ENCODE measurements around the gene RUBCN. TPM values are rescaled to one million over a fixed set of nuclear protein-coding genes. Genes with fewer than 3 reads are reported as not detected.
A peak's percentile ranks its signal among the peaks of the same experiment; 100 is the strongest.
"Not testable (repeated sequence)": the region's sequence is repeated elsewhere in the genome, so short reads cannot be mapped to it uniquely, and the experiment has no call there.

RUBCN gene
- total RNA-seq, 1 donor from 2014 or later: 10.6 TPM

DNA sequence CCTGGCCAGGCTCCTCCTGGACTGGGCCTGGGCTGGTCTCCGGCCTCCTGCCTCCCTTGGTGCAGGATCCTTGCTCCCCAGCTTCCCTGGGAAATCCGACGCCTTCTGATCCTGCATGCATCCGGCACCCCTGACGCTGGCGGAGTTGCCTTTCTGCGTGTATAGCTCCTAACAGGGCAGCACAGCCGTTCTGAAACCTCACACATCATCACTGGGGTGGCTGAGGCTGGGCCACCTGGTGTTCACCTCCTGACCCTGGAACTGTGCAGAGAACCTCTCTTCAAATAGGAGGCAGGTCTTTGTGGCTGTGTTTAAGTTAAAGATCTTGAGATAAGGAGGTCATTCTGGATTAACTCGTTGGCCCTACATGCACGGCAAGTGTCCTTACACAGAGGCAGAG lies 77.6 kb downstream of the RUBCN start:
- not testable (repeated sequence) for DNase-seq (ENCODE audit: low read depth, low spot score)

DNA sequence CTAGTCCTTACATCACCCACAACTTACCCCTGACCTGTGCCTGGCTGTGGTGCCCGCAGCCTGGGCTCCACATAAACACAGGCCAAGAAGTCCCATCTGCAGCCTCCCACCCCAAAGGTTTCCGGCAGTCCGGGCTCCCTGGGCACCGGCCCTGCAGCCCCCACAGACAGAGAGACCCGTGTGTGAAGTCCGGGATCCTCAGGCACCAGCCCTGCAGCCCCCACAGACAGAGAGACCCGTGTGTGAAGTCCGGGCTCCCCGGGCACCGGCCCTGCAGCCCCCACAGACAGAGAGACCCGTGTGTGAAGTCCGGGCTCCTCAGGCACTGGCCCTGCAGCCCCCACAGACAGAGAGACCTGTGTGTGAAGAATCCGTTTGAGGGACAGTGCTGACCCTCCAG lies 78.0 kb downstream of the RUBCN start:
- DNase-seq (ENCODE audit: low read depth, low spot score): not testable (repeated sequence)

DNA sequence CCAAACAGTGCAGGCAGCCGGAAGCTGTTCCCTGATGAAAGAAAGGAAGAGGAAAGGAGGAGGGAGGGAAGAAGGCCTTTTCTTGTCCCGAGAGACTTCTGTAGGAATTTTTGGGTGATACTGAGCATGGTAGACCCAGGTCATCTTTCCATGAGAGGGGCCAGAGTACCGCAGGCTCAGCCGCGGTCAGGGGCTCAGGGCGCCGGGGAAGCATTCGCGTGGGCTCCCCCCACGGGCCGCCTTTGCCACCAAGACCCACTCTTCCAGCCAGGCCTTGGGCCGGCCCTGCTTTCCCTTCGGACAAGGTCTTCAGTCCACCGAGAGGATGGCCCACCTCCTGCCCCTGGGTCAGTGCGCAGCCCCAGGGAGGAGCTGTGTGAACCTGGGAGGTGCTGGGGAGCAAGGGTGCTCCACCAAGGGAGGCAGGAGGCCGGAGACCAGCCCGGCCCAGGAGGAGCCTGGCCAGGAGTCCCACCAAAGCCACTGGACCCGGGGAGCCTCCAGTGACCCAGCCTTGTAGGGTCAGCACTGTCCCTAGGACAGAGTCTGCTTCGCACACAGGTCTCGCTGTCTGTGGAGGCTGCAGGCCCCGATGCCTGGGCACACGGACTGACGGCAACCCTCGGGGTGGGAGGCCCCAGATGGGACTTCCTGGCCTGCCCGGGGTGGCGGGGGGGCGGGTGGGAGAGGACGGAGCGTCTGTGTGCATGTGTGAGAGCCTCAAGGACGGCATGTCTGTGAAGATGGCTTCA lies 79.0 kb downstream of the RUBCN start:
- not testable (repeated sequence) for DNase-seq (ENCODE audit: low read depth, low spot score)

DNA sequence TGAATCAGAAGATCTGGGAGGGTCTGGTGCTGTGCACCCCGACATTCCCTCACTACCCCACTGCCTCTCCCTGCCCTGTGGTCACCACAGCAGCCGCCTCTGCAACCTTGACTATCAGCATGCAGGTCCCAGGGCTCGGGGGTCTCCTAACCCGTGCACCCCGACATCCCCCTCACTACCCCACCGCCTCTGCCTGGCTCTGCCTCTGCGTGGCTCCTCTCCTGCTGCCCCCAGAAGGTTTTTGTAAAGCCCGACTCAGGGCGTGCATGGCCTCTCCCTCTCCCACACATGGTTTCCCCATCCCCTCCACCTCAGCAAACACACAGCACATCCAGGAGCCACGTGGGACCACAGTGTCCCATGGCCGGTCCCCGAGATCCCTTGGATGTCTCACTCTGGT lies 79.7 kb downstream of the RUBCN start:
- DNase-seq (ENCODE audit: low read depth, low spot score): not testable (repeated sequence)

DNA sequence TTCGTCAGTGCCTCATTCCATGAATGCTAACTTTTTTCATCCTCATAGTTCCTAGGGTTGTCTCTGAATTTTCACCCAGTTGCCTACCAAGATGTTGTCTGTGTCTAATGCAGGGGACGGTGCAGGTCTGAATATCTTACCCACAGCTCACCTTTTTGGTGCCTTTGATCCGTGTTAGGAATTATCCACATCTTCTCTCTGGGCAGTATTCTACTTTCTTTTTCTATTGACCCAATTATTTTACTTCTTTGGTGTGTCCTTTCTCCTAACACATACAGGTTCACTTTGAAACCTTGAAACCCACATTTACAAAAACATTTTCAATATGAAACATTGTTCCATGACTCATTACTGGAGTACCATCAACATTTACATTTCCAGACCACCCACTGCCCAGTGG lies 80.6 kb downstream of the RUBCN start:
- not testable (repeated sequence) for DNase-seq (ENCODE audit: low read depth, low spot score)

DNA sequence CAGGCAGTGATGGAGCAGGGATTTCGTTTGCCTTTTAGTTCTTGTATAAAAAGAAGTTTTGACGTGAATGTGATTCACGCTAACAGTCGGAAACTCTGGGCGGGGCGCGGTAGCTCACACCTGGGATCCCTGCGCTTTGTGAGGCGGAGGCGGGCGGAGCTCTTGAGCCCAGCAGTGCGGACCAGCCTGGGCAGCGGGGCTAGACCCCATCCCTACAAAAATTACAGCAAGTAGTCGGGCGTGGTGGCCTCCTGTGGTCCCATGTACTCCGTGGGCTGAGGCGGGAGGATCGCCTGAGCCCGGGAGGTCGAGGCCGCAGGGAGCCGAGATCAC lies 81.7 kb downstream of the RUBCN start:
- DNase-seq (ENCODE audit: low read depth, low spot score): not testable (repeated sequence)

DNA sequence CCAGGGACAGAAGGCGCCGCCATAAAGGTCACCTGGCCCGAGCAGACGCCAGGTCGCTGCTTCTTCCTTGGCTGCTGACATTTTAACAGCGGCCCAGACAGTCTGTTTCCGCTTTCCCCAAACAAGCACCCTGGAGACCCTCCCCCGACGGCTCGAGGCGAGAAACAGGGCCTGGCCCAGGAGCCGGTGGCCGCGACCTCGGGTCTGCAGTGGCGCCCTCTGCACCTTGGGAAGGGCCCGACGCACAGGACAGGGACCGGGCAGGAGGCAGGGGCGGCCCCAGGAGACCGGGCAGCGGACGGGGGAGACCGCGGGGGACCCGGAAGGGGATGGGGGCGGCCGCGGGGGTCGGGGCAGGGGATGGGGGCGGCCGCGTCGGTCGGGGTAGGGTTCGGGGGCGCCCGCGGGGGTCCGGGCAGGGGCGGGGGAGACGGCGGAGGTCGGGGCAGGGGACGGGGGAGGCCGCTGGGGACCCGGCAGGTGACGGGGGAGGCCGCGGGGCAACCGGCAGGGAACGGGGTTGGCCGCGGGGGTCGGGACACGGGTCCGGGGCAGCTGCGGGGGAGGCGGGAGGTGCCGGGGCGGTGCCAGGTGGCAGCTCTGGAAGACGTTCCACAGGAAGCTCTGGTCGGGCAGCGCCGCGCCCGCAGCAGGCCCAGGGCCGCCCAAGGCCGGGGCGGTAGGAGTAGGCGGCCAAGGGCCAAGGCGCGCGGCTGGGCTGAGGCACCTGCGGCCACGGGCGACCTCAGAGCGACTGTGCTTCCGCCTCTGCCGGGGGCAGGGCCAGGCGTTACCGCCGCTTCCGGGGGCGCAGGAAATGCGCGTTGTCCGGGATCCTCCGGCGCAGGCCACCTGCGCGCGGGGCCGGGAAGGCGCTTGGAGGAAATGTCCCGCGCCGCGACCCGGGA lies 82.4 kb downstream of the RUBCN start:
- not testable (repeated sequence) for DNase-seq (ENCODE audit: low read depth, low spot score)

DNA sequence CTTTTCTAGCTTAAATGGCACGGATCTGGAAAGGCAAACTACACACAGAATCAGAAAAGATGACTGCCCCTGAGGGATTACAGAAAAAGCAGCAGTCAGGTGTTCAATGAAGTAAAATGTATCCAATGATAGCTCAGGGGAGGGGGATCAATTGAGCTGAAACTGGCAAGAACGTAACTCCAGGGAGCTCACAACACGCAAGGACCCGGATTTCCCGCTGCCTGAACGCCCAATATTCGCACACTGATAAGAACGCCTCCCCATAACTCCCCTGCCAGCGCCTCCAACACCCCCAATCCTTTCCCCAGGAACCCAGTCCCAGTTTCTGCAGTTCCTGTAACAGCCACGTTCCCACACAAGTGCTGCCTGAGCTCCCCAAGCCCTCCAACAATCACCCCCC lies 83.8 kb downstream of the RUBCN start:
- not testable (repeated sequence) for DNase-seq (ENCODE audit: low read depth, low spot score)

DNA sequence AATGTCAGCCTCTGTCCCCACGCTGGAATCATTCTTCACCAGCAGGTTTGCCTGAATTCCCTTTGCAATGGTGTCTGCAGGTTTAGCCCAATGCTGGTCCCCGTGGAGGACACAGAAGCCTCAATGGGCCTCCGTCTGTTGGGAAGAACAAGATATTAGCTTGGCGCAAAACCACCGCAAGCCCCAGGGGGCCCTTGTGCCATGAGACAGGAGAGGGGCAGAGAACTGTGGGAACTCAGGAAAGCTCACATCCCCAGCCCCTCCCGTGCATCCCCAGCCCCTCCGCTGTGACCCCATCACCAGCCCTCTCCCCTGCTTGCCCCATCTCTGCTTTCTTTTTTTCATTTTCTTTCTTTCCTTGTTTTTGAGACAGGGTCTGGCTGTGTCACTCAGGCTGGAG lies 89.1 kb downstream of the RUBCN start:
- DNase-seq (ENCODE audit: low read depth, low spot score): not testable (repeated sequence)

DNA sequence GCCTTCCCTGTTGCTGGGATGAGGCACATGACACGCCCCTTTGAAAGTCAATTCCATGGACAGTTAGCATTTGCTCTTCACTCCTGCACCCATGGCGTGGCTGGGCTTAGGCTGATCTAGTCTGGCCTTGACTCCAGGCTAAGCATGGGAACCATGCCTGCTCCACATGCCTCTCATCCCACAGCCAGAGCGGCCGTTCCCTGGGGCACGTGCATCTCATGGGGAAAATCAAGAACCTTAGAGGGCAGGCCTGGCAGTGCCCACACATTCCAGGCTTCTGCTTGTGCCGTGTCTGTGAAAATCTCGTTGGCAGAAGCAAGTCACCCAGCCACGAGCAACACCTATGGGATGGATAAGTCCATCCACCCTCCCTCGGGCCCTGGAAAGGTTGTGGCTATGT lies 89.5 kb downstream of the RUBCN start:
- DNase-seq (ENCODE audit: low read depth, low spot score): not testable (repeated sequence)

DNA sequence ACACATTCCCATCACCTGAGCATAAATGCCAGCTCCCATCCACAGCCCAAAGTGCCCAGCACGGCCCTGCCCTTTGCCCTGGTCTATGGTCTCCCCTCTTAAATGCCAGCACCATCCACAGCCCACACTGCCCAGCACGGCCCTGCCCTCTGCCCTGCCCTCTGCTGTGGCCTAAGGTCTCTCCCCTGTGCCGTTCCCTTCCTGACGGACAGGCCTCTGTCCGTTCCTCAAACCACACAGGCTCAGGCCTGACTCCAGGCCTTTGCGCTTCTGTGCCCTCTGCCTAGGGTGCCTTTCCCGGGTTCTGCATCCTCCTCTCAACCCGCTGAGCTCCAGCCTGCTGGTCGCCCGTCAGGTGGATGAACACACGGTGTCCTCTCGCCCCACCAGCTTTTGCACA lies 90.4 kb downstream of the RUBCN start:
- not testable (repeated sequence) for DNase-seq (ENCODE audit: low read depth, low spot score)

DNA sequence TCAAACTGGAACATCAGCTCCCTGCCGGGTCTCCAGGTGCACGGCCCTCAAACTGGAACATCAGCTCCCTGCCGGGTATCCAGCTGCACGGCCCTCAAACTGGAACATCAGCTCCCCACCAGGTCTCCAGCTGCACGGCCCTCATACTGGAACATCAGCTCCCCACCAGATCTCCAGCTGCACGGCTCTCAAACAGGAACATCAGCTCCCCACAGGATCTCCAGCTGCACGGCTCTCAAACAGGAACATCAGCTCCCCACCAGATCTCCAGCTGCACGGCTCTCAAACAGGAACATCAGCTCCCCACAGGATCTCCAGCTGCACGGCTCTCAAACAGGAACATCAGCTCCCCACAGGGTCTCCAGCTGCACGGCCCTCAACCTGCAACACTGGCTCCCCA lies 99.1 kb downstream of the RUBCN start:
- DNase-seq (ENCODE audit: low read depth, low spot score): not testable (repeated sequence)

DNA sequence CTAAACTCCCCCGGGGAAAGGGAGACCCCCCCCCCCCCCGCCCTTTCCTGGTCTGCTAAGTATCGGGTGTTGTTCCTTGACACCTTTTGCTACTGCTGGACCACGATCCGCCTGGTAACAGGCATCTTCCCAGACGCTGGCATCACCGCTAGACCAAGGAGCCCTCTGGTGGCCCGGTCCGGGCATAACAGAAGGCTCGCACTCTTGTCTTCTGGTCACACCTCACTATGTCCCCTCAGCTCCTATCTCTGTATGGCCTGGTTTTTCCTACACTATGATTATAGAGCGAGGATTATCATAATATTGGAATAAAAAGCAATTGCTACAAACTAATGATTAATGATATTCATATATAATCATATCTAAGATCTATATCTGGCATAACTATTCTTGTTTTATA lies 104.7 kb downstream of the RUBCN start:
- not testable (repeated sequence) for DNase-seq (ENCODE audit: low read depth, low spot score)

DNA sequence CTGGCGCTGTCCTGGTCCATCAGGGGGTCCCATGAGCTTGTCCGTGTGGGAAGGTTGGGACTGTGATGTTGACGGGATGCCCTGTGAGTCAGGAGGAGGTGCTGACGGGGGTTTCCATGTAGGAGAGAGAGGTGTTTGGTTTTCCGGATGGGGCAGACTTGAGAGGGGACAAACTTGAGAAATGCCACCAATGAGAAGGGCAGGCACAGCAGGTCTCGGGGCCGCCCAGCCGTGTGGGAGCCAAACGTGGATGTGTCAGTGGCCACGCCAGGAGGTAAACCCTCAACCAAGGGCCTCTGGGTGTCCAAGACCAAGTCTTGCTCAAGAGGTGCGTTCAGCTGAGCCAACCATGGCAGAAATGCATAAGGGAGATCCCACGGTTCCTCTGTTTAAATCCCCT lies 105.9 kb downstream of the RUBCN start:
- not testable (repeated sequence) for DNase-seq (ENCODE audit: low read depth, low spot score)

DNA sequence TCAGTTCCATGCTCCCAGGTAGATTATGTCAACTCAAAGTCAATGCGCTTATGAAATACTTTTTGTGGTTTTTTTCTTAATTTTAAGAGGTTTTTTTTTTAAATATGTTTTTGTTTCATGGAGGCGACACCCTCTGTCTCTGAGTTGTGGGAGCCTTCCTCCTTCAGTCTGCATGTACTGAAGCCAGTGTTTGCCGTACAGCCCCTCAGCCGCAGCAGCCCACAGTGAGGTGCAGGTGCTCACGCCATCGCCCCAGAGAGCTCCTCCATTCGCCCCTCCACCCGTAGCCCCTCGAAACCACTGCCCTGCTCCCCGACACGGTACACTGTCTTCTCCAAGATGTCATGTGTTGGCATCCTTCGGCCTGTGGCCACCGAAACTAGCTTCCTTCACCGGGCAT lies 107.4 kb downstream of the RUBCN start:
- not testable (repeated sequence) for DNase-seq (ENCODE audit: low read depth, low spot score)

DNA sequence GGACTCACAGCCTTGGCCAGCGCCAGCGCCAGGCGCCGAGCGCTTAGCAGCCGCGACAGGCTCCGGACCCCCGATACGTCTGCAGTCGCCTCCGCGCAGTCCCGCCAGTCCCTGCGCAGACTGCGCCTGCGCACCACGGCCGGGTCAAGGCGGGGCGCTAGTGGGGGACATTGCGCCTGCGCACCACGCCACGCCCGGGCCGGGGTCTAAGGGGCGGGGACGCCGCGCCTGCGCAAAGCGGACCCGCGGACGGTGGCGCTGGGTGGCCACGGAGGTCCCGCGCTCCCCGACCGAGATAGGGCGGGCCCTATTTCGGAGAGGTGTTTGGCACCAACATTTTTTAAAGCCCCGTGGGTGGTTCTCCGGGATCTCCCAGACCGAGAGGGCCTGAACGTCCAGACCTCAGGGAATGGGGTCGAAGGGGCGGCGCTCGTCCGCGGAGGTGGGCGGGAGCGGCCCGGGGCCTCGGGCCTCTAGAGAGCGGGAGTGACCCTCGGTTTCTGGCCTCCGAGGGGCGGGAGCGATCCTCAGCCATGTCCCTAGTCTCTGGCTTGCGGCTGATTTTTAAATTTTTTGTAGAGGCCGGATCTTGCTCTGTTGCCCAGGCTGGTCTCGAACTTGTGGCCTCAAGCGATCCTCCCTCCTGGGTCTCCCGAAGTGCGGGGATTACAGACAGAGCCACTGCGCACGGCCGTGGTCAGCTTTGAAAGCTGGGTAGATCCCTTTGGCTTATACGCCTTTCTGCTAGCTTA lies 108.8 kb downstream of the RUBCN start:
- peak; percentile 7 for DNase-seq (ENCODE audit: low read depth, low spot score)

DNA sequence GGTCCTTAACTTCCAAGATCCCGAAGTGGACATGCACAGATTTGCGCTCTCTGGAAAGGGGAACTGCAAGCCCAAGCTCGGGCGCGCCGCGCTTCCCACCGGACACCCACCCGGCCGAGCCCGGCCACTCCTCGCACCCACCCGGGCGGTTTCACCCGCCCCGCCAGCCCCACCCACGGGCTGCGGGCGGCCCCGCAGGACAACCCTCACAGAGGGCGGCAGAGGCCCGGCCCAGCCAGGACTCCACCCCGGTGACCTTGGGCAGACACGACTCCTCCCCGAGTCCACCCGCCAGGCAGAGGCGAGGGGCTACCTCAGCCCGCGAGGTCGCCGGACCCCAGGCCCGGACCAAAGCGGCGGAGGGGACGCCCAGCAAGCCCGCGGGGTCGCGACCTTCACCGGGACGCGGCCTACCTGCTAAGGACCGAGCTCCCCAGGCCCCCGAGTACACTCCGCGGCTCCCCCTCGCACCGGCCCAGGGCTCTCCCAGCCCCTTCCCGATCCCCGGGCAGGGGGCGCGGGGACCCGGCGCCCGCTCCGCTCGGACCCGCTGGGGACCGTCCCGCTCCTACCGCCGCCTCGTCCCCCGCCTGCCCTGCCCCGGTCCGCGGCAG lies 109.4 kb downstream of the RUBCN start:
- DNase-seq (ENCODE audit: low read depth, low spot score): not testable (repeated sequence)

DNA sequence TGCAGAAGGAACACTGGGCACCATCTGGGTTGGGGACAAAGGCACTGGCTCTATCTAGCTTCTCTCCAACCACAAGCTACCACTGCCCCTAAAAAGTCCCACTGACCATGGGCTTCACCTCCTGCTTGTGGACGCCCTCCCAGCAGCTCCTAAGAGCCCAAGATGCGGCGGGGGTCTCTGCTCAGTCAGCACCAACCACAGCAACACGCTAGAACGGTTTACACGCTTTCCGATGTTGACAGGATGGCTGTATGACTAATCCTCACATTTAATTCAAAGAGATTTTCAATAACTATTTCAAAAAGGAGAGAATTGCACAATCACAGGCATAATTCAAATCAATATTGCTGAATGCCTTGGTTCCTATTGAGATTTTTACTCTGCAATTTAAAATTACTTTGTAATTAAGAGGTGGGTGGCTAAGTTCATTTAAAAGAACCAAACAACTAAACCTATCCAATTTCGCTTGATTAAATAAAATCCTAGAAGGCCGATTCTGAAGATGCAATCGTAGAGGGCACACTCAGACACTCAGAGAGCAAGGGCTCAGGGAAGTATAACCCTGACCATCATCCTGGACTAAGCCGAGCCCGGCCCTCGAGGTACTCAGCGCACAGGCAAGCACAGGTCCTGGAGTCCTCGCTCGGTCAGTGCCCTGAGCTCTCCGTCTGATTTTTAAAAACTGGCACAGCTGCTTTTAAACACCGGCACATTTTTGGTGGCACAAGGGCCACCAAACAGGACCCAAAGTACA lies 110.1 kb downstream of the RUBCN start:
- DNase-seq (ENCODE audit: low read depth, low spot score): not testable (repeated sequence)

DNA sequence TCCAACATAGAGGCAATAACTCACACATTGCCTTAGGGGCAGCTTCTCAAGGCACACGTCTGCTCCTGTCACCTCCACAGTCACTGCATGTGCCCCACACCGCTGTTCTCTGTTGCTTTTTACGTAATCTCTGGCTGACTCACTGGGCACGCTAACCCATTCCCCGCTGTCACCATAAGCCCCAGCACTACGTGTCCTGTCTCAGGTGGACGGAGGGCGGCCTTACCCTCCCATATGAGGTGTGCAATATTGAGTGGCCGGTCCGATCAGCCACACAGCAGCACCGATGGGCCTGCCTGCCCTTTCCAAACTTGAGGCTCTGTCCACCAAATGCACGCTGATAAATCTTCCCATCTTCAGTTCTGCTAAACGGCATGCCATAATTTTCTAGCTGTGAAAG lies 115.2 kb downstream of the RUBCN start:
- DNase-seq (ENCODE audit: low read depth, low spot score): not testable (repeated sequence)

Data from pulmonary artery endothelial cell (primary cell).